OCI-LY1 (cell line): Measurements from ENCODE around the gene GSDME.

Source experiments
- H2AFZ ChIP-seq: fragments of 200-600 bp; sonication (generic), shearing (Covaris generic); 2 replicates; pipeline ENCODE4 v1.6.0; 2014; ENCODE audit warnings: antibody characterized with exemption, mild to moderate bottlenecking, low read length
- H3F3A ChIP-seq: fragments of 200-600 bp; sonication (generic), shearing (Covaris generic); 2 replicates; pipeline ENCODE4 v1.6.0; 2014; ENCODE audit warnings: mild to moderate bottlenecking, antibody characterized with exemption, low read length, moderate library complexity; ENCODE audit not compliant: insufficient read depth
- H3K27ac ChIP-seq: fragments of 200-600 bp; sonication (generic); 2 replicates; pipeline ENCODE4 v1.5.1; 2014; ENCODE audit warnings: low read length, mixed run types, mild to moderate bottlenecking, low read depth; ENCODE audit not compliant: poor library complexity, severe bottlenecking
- H3K27me3 ChIP-seq: fragments of 200-600 bp; sonication (generic); 2 replicates; pipeline ENCODE4 v1.6.0; 2014; ENCODE audit warnings: antibody characterized with exemption, mild to moderate bottlenecking, low read length, moderate library complexity; ENCODE audit not compliant: insufficient read depth
- H3K36me3 ChIP-seq: fragments of 200-600 bp; sonication (generic); 2 replicates; pipeline ENCODE4 v1.6.1; 2014; ENCODE audit warnings: mild to moderate bottlenecking, antibody characterized with exemption, low read length, moderate library complexity, mixed read lengths; ENCODE audit not compliant: insufficient read depth
- H3K4me1 ChIP-seq: fragments of 200-600 bp; sonication (generic); 2 replicates; pipeline ENCODE4 v1.5.1; 2014; ENCODE audit warnings: mild to moderate bottlenecking, low read length, moderate library complexity; ENCODE audit not compliant: insufficient read depth, severe bottlenecking
- H3K4me2 ChIP-seq: fragments of 200-600 bp; sonication (generic), shearing (Covaris generic); 2 replicates; pipeline ENCODE4 v1.6.1; 2014; ENCODE audit warnings: low read length
- H3K4me3 ChIP-seq: fragments of 200-600 bp; sonication (generic); 2 replicates; pipeline ENCODE4 v1.5.1; 2014; ENCODE audit warnings: low read length, low read depth, mild to moderate bottlenecking, mixed read lengths; ENCODE audit not compliant: poor library complexity, severe bottlenecking
- H3K79me2 ChIP-seq: fragments of 200-600 bp; shearing (Covaris generic); 2 replicates; pipeline ENCODE4 v1.6.1; 2016; ENCODE audit warnings: mixed run types, low read length, mixed read lengths; ENCODE audit not compliant: insufficient read depth
- H3K9ac ChIP-seq: fragments of 200-600 bp; sonication (generic), shearing (Covaris generic); 2 replicates; pipeline ENCODE4 v1.6.1; 2014; ENCODE audit warnings: mild to moderate bottlenecking, low read length, mixed read lengths
- H3K9me2 ChIP-seq: fragments of 200-600 bp; sonication (generic), shearing (Covaris generic); 2 replicates; pipeline ENCODE4 v1.6.1; 2014; ENCODE audit warnings: low read depth, mild to moderate bottlenecking, low read length, mixed read lengths
- H3K9me3 ChIP-seq: fragments of 200-600 bp; shearing (Covaris generic); 2 replicates; pipeline ENCODE4 v1.6.1; 2014; ENCODE audit warnings: low read length, mixed read lengths
- H4K20me1 ChIP-seq: fragments of 200-600 bp; sonication (generic), shearing (Covaris generic); 2 replicates; pipeline ENCODE4 v1.6.0; 2016; ENCODE audit warnings: mild to moderate bottlenecking, low read length; ENCODE audit not compliant: insufficient read depth
- EZH2 ChIP-seq: fragments of 200-600 bp; sonication (generic), shearing (Covaris generic); IDR thresholded peaks from 2 replicates; pipeline ENCODE4 v1.8.0; 2017; ENCODE audit warnings: borderline replicate concordance, mixed run types, mild to moderate bottlenecking, antibody characterized with exemption, low read length, moderate library complexity, mixed read lengths
- TF ChIP-seq, protein P1 (sequence below): fragments of 200-600 bp; sonication (generic), shearing (Covaris generic); IDR thresholded peaks from 2 replicates; pipeline ENCODE4 v1.5.1; 2017; ENCODE audit warnings: mild to moderate bottlenecking, antibody characterized with exemption, low read length, moderate library complexity, mixed read lengths

Gene GSDME

DNA sequence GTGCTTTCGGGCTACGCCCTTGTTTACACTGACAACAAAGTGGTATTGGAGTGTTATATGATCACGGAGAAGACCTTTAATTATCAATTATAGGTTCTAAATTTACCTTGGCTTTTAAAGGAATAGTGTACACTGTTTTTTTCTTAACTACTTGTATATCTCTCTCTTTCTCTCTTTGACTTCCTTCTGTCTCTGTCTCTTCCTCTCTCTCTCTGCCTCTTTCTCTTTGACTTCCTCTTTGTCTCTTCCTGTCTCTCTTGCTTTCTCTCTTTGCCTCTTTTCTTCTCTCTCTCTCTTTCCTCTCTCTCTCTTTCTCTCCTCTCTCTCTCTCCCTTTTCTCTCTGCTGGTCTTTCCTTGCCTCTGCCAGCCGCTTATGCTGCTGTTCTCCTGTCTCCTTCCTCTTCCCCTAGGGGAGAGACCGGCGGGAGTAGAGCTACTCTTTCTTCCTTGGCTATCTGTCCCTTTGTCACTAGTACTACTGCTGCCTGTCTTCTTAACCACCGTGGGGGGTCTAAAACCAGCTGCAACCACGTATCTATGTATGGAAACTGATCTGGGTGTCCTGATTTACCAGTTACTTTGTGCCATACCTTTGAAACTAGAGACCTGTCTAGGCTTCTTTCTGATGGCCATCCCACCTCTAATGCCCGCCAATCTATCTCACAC, 36.9 kb upstream of the GSDME start:
- H4K20me1 ChIP-seq, result no peaks in the 10 kb centered on the region
- no peaks in the 10 kb centered on the region for H3F3A ChIP-seq
- H3K27me3 ChIP-seq, result no peaks in the 10 kb centered on the region
- no peaks in the 10 kb centered on the region for H3K79me2 ChIP-seq
- H3K4me1 ChIP-seq, result peaks cover 23% of the 10 kb centered on the region
- peak overlapping the region; percentile 57 for H3K4me2 ChIP-seq
- H3K4me3 ChIP-seq, result peak overlapping the region; percentile 2
- H3K9me3 ChIP-seq, result no peaks in the 10 kb centered on the region
- peak overlapping the region; percentile 13; the same call in 1 of the 2 replicates for H3K9ac ChIP-seq
- 0 out of 2 replicates have a peak overlapping the region, but pooled peaks have one; percentile 30 for H2AFZ ChIP-seq
- H3K36me3 ChIP-seq, result peaks cover 52% of the 10 kb centered on the region
- no peaks in the 10 kb centered on the region for H3K9me2 ChIP-seq
- peak overlapping the region; percentile 67 for H3K27ac ChIP-seq
- TF ChIP-seq, protein P1, sequence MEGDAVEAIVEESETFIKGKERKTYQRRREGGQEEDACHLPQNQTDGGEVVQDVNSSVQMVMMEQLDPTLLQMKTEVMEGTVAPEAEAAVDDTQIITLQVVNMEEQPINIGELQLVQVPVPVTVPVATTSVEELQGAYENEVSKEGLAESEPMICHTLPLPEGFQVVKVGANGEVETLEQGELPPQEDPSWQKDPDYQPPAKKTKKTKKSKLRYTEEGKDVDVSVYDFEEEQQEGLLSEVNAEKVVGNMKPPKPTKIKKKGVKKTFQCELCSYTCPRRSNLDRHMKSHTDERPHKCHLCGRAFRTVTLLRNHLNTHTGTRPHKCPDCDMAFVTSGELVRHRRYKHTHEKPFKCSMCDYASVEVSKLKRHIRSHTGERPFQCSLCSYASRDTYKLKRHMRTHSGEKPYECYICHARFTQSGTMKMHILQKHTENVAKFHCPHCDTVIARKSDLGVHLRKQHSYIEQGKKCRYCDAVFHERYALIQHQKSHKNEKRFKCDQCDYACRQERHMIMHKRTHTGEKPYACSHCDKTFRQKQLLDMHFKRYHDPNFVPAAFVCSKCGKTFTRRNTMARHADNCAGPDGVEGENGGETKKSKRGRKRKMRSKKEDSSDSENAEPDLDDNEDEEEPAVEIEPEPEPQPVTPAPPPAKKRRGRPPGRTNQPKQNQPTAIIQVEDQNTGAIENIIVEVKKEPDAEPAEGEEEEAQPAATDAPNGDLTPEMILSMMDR, result no peak
- TF ChIP-seq EZH2, result no peak

DNA sequence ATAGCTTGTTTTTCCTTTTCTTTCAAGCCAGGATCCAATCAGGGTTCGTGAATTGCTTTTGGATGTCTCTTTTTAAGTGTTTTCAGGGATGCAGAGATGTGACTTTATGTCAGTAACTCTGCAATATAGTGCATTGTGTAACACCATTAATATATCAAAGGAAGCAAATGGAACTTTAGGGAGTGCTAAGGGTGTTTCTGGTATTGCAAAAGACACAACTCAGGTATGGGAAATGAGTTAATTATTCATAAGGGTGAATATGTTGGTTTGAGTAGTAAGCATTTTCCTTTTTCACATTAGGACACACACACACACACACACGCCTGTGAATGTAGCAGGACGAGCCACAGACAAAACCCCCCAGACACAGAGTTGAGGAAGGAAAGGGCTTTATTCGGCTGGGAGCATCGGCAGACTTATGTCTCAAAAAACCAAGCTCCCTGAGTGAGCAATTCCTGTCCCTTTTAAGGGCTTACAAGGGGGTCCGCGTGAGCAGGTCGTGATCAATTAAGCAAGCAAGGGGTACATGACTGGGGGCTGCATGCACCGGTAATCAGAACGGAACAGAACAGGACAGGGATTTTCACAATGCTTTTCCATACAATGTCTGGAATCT, 31.8 kb upstream of the GSDME start:
- Histone ChIP-seq H3K4me2 (no peak overlapping the region), H3K36me3 (peaks cover 21% of the 10 kb centered on the region; the same call in 1 of the 2 replicates), H3K9me3 (0 out of 2 replicates have a peak, but pooled peaks cover 5% of the 10 kb centered on the region), H3K79me2 (no peaks in the 10 kb centered on the region), H3K27ac (no peak overlapping the region), H3F3A (no peaks in the 10 kb centered on the region; the same call in 1 of the 2 replicates), H3K9me2 (no peaks in the 10 kb centered on the region), H4K20me1 (no peaks in the 10 kb centered on the region), H2AFZ (no peak overlapping the region), H3K27me3 (no peaks in the 10 kb centered on the region), H3K4me3 (no peak overlapping the region), H3K4me1 (peaks cover 11% of the 10 kb centered on the region), H3K9ac (no peak overlapping the region)
- TF ChIP-seq, protein P1, result no peak
- TF ChIP-seq EZH2, result no peak

DNA sequence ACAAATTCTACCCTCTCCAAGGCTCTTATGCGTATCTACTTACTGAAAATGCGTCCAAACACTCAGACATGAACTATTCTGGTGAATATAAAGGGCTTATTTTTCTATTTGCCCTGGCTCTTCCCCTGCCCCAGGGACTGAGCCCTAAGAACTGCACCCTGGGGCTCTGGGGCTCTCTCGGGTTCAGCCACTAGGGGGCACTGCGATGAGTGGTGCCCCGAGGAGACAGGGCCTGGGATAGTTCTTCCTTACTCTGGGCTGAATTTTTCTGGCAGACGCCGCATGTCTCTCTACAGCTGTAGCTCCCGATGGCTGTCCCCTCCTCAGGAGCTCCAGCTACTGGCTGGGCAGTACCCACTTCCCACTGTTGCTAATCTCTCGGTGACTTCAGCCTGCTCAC, 30.8 kb upstream of the GSDME start:
- Histone ChIP-seq H3K79me2 (no peaks in the 10 kb centered on the region), H3K36me3 (peaks cover 28% of the 10 kb centered on the region), H3K4me3 (no peak overlapping the region), H3K4me1 (peaks cover under 1% of the 10 kb centered on the region), H3K4me2 (no peak overlapping the region), H2AFZ (no peak overlapping the region), H3K9me3 (0 out of 2 replicates have a peak, but pooled peaks cover 8% of the 10 kb centered on the region), H3K27ac (no peak overlapping the region), H3K27me3 (no peaks in the 10 kb centered on the region), H4K20me1 (no peaks in the 10 kb centered on the region), H3K9ac (no peak overlapping the region), H3F3A (no peaks in the 10 kb centered on the region; the same call in 1 of the 2 replicates), H3K9me2 (no peaks in the 10 kb centered on the region)
- TF ChIP-seq EZH2, result no peak
- TF ChIP-seq, protein P1, result peak; percentile 66
